Transverse colon (tissue), 4 donors: ENCODE measurements around the gene AMOTL2.

Experiments used
- EP300 ChIP-seq: sonication (generic); formaldehyde crosslinking; IDR thresholded peaks from one replicate; pipeline ENCODE4 v1.6.1; 2017; ENCODE audit warnings: antibody characterized with exemption, low read depth
- POLR2AphosphoS5 ChIP-seq, 3 donors: sonication (generic); formaldehyde crosslinking; IDR thresholded peaks; one replicate each; pipeline ENCODE4 v1.6.1; 2016; ENCODE audit warnings: antibody characterized with exemption in 3 of 3
- TF ChIP-seq, protein P1 (sequence below), 5 experiments: fragments of 200-600 bp in 3 of 5; fragments of 450-650 bp in 2 of 5; sonication (generic) in 3 of 5; IDR thresholded peaks; 1 replicate in 2 of 5; 2 replicates in 3 of 5; pipeline ENCODE4 v1.5.1; 2016 to 2017; ENCODE audit warnings: antibody characterized with exemption in 5 of 5, inconsistent platforms in 3 of 5, mild to moderate bottlenecking in 2 of 5, moderate library complexity in 1 of 5

DNA sequence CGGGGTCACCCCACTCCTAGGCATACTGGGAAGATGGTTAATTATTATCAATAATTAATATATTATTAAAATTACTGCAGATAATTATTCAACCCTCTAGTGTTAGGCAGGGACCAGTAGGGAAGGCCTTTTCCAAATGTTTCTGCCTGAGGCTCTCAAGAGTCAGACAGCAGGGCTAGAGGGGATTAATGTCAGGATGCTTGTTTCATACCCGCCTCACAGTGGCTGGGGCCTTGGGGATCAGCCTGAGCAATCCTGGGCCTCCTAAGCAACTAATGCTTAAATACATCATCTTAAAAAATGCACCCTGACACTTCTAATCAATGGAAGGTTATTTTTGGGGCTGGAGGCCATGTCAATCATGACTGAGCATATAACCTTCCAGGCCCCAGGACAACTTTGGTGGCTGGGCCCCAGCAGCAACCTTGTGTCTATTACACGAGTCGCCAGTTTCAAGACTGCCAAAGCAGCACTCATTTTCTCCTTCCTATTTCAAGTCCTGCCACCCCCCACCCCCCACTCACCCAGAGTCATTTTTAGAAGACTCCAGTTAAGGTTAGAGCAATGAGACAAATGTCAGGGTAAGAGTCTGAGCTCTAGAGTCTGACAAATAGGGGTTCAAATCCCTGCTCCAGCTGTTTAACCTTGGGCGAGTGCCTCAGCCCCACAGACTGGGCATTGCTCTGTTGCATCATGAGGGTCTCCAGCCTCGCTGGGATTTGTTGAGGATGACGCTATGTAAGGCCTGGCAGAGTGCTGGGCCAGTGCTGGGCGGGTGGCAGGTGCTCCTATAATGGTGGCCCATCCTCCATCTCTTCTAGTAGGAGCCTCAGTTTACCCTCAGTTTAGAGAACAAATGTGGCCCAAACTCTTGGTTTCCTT is 6.1 kb downstream of the AMOTL2 start:
- TF ChIP-seq, protein P1, sequence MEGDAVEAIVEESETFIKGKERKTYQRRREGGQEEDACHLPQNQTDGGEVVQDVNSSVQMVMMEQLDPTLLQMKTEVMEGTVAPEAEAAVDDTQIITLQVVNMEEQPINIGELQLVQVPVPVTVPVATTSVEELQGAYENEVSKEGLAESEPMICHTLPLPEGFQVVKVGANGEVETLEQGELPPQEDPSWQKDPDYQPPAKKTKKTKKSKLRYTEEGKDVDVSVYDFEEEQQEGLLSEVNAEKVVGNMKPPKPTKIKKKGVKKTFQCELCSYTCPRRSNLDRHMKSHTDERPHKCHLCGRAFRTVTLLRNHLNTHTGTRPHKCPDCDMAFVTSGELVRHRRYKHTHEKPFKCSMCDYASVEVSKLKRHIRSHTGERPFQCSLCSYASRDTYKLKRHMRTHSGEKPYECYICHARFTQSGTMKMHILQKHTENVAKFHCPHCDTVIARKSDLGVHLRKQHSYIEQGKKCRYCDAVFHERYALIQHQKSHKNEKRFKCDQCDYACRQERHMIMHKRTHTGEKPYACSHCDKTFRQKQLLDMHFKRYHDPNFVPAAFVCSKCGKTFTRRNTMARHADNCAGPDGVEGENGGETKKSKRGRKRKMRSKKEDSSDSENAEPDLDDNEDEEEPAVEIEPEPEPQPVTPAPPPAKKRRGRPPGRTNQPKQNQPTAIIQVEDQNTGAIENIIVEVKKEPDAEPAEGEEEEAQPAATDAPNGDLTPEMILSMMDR (IDR thresholded peaks at IDR 0.05) = no peak
- TF ChIP-seq EP300 = no peak
- TF ChIP-seq POLR2AphosphoS5 (IDR thresholded peaks at IDR 0.05) = no peak
